Karpas-422 (cell line): ENCODE data around the gene LACRT. TPM values are rescaled to one million over a fixed set of nuclear protein-coding genes. Genes with fewer than 3 reads are reported as not detected.
"Not testable (repeated sequence)": the region's sequence is repeated elsewhere in the genome, so short reads cannot be mapped to it uniquely, and the experiment has no call there.

Experiments
- DNase-seq: peaks from one replicate; pipeline ENCODE4 v3.0.0-alpha.2; 2015
- H2AFZ ChIP-seq: fragments of 200-600 bp; sonication (generic); 2 replicates; pipeline ENCODE4 v1.6.1; 2014; ENCODE audit warnings: antibody characterized with exemption, low read length, mixed read lengths
- H3K27ac ChIP-seq: fragments of 200-600 bp; sonication (generic); 2 replicates; pipeline ENCODE4 v1.5.1; 2014; ENCODE audit warnings: mild to moderate bottlenecking, low read length, moderate library complexity
- H3K27me3 ChIP-seq: fragments of 200-600 bp; sonication (generic); 2 replicates; pipeline ENCODE4 v1.6.1; 2014; ENCODE audit warnings: low read length, mixed read lengths
- H3K36me3 ChIP-seq: fragments of 200-600 bp; sonication (generic); 2 replicates; pipeline ENCODE4 v1.6.1; 2014; ENCODE audit warnings: low read length, mixed read lengths; ENCODE audit not compliant: insufficient read depth
- H3K4me1 ChIP-seq: fragments of 200-600 bp; sonication (generic); 2 replicates; pipeline ENCODE4 v1.6.1; 2014; ENCODE audit warnings: mild to moderate bottlenecking, low read length, mixed read lengths
- H3K4me2 ChIP-seq: fragments of 200-600 bp; sonication (generic); 2 replicates; pipeline ENCODE4 v1.6.1; 2014; ENCODE audit warnings: low read length, low read depth, mild to moderate bottlenecking; ENCODE audit not compliant: poor library complexity, severe bottlenecking
- H3K4me3 ChIP-seq: fragments of 200-600 bp; sonication (generic); 2 replicates; pipeline ENCODE4 v1.5.1; 2014; ENCODE audit warnings: mild to moderate bottlenecking, antibody characterized with exemption, low read length, mixed read lengths
- H3K79me2 ChIP-seq: fragments of 200-600 bp; sonication (generic); 2 replicates; pipeline ENCODE4 v1.6.1; 2014; ENCODE audit warnings: mild to moderate bottlenecking, low read length, mixed read lengths
- H3K9ac ChIP-seq: fragments of 200-600 bp; sonication (generic); 2 replicates; pipeline ENCODE4 v1.6.0; 2014; ENCODE audit warnings: low read length
- H3K9me2 ChIP-seq: fragments of 200-600 bp; sonication (generic), shearing (Covaris generic); replicated peaks from 2 replicates; pipeline ENCODE4 v1.6.0; 2014; ENCODE audit warnings: mild to moderate bottlenecking, low read length, moderate library complexity; ENCODE audit not compliant: insufficient read depth
- H3K9me3 ChIP-seq: fragments of 300-700, 200-600 bp; sonication (generic); 2 replicates; pipeline ENCODE4 v1.6.1; 2014; ENCODE audit warnings: low read length, mixed read lengths
- H4K20me1 ChIP-seq: fragments of 200-600 bp; sonication (generic); 2 replicates; pipeline ENCODE4 v1.6.1; 2014; ENCODE audit warnings: mild to moderate bottlenecking, antibody characterized with exemption, low read length, low read depth; ENCODE audit not compliant: insufficient read depth
- total RNA-seq: library from RNA; depleted of rRNA; stranded (reverse); fragments of >200 nt; shearing (Covaris generic); gene quantifications from 2 replicates; pipeline ENCODE4 v1.2.3, GENCODE V29; 2014; ENCODE audit warnings: low replicate concordance

The LACRT gene
- total RNA-seq, 1 experiment from 2014 or later: not detected

GRCh38 chr12:54650889-54651288, 16.2 kb upstream of the LACRT start:
- Histone ChIP-seq H3K9me2 (no peaks in the 10 kb centered on the region), H3K4me2 (no peak overlapping the region), H3K79me2 (no peaks in the 10 kb centered on the region), H4K20me1 (no peaks in the 10 kb centered on the region), H3K27me3 (no peaks in the 10 kb centered on the region), H3K9me3 (no peaks in the 10 kb centered on the region), H3K27ac (no peak overlapping the region), H2AFZ (no peak overlapping the region), H3K4me3 (no peak overlapping the region), H3K36me3 (no peaks in the 10 kb centered on the region), H3K9ac (no peak overlapping the region), H3K4me1 (no peaks in the 10 kb centered on the region)
- DNase-seq: no peak

- Histone ChIP-seq H3K9me3 (no peaks in the 10 kb centered on the region), H3K36me3 (no peaks in the 10 kb centered on the region), H4K20me1 (no peaks in the 10 kb centered on the region), H3K27me3 (no peaks in the 10 kb centered on the region), H3K27ac (no peak overlapping the region), H3K4me1 (no peaks in the 10 kb centered on the region), H3K9ac (no peak overlapping the region), H3K79me2 (no peaks in the 10 kb centered on the region), H3K9me2 (no peaks in the 10 kb centered on the region), H3K4me2 (no peak overlapping the region), H3K4me3 (no peak overlapping the region), H2AFZ (no peak overlapping the region)
- no peak for DNase-seq
These were observed 15.7 kb upstream of the LACRT start for GRCh38 chr12:54650409-54650808.

DNA sequence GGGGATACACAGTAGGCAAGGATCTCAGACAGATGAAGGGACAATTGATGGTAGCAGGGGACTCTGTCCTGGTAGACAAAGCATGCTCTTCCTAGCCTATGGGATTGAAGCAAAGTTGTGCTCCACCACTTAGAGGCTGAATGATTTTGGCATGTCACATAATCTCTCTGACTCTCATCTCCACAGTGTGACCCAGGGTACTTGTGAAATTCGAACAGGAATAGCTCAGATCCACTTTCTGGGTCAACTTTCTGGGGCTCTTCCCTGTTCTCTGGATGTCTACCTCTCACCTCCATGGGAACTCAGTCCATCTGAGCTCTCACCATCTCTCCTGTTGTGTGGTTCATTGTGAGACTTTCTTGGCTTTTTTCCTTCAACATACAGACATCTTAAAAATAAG, 15.1 kb upstream of the LACRT start:
- H3K4me2 ChIP-seq: no peak overlapping the region
- H3K9me2 ChIP-seq: no peaks in the 10 kb centered on the region
- H3K79me2 ChIP-seq: no peaks in the 10 kb centered on the region
- no peaks in the 10 kb centered on the region for H3K4me1 ChIP-seq
- DNase-seq: peak; percentile 6
- H3K27ac ChIP-seq: no peak overlapping the region
- H3K9ac ChIP-seq: no peak overlapping the region
- no peaks in the 10 kb centered on the region for H3K36me3 ChIP-seq
- no peaks in the 10 kb centered on the region for H4K20me1 ChIP-seq
- H3K4me3 ChIP-seq: no peak overlapping the region
- no peak overlapping the region for H2AFZ ChIP-seq
- H3K9me3 ChIP-seq: no peaks in the 10 kb centered on the region
- no peaks in the 10 kb centered on the region for H3K27me3 ChIP-seq

DNA sequence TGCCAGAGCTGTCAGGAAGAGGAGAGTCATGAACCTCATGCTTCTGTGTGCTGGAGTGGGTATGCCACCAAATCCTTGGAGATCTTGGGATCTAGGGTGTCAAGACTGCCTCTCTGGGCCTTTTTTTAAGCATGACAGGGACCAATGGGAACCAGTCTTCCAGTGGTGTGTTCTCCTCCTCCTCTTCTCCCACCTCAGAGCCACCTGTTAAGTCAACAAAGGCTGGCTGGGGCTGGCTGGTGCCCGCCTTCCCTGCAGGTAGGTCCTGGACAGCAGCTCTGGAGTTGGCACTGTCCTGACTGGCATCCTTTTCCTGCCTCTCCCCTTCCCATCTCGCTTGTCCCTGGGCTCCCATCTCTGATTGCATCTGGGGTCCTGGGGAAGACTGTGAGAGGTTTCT, 13.6 kb upstream of the LACRT start, which contains the start of gene DCD:
Gene DCD, minus strand, starts transcription at position 101 of the 400 bp plus-strand sequence. Its CDS starts 62 bp downstream, at position 39.
- Histone ChIP-seq H3K27ac (no peak within 1 kb of the TSS), H3K4me3 (no peak within 1 kb of the TSS), H3K79me2 (no peaks in the 10 kb centered on the region), H2AFZ (no peak within 1 kb of the TSS), H3K36me3 (no peaks in the 10 kb centered on the region), H3K9me2 (no peaks in the 10 kb centered on the region), H4K20me1 (no peaks in the 10 kb centered on the region), H3K9ac (no peak within 1 kb of the TSS), H3K4me2 (no peak within 1 kb of the TSS), H3K27me3 (no peaks in the 10 kb centered on the region), H3K9me3 (no peaks in the 10 kb centered on the region), H3K4me1 (no peaks in the 10 kb centered on the region)
- DNase-seq: no peak

DNA sequence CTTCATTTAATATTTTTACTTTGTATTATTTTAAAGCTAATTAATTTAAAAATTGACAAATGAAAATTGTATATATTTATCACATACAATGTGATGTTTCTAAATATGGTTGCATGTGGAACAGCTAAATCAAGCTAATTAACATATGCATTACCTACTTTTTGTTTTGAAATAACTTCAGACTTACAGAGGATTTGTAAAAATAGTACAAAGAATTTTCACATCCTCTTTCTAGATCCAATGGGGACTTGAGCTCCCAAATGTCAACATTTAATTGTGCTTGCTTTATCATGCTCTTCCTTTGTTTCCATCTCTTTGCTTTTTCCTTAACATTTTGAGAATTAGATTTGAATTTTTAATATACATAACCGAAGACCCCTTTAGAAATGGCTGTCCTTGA, 6.9 kb upstream of the LACRT start:
- Histone ChIP-seq H3K9ac (no peak overlapping the region), H3K27ac (no peak overlapping the region), H3K4me3 (no peak overlapping the region), H3K9me3 (no peaks in the 10 kb centered on the region), H4K20me1 (no peaks in the 10 kb centered on the region), H3K9me2 (no peaks in the 10 kb centered on the region), H3K4me1 (peaks cover 3% of the 10 kb centered on the region; the same call in 1 of the 2 replicates), H3K36me3 (no peaks in the 10 kb centered on the region), H3K79me2 (no peaks in the 10 kb centered on the region), H2AFZ (no peak overlapping the region), H3K27me3 (no peaks in the 10 kb centered on the region), H3K4me2 (no peak overlapping the region)
- no peak for DNase-seq

GRCh38 chr12:54641089-54641488, 6.4 kb upstream of the LACRT start:
- peaks cover 3% of the 10 kb centered on the region; the same call in 1 of the 2 replicates for H3K4me1 ChIP-seq
- H3K27me3 ChIP-seq: no peaks in the 10 kb centered on the region
- no peaks in the 10 kb centered on the region for H3K79me2 ChIP-seq
- H4K20me1 ChIP-seq: no peaks in the 10 kb centered on the region
- no peaks in the 10 kb centered on the region for H3K36me3 ChIP-seq
- no peak overlapping the region for H3K27ac ChIP-seq
- H3K4me2 ChIP-seq: no peak overlapping the region
- no peak for DNase-seq
- H3K9ac ChIP-seq: no peak overlapping the region
- H3K9me3 ChIP-seq: no peaks in the 10 kb centered on the region
- no peaks in the 10 kb centered on the region for H3K9me2 ChIP-seq
- no peak overlapping the region for H3K4me3 ChIP-seq
- H2AFZ ChIP-seq: no peak overlapping the region

- H2AFZ ChIP-seq, H3K4me1 ChIP-seq, H3K9me3 ChIP-seq, H3K9ac ChIP-seq, H3K9me2 ChIP-seq, H4K20me1 ChIP-seq, H3K36me3 ChIP-seq, H3K27me3 ChIP-seq, H3K27ac ChIP-seq, H3K4me2 ChIP-seq, H3K79me2 ChIP-seq, H3K4me3 ChIP-seq, DNase-seq: not testable (repeated sequence)
These were observed 4.4 kb upstream of the LACRT start for GRCh38 chr12:54639112-54639511.

DNA sequence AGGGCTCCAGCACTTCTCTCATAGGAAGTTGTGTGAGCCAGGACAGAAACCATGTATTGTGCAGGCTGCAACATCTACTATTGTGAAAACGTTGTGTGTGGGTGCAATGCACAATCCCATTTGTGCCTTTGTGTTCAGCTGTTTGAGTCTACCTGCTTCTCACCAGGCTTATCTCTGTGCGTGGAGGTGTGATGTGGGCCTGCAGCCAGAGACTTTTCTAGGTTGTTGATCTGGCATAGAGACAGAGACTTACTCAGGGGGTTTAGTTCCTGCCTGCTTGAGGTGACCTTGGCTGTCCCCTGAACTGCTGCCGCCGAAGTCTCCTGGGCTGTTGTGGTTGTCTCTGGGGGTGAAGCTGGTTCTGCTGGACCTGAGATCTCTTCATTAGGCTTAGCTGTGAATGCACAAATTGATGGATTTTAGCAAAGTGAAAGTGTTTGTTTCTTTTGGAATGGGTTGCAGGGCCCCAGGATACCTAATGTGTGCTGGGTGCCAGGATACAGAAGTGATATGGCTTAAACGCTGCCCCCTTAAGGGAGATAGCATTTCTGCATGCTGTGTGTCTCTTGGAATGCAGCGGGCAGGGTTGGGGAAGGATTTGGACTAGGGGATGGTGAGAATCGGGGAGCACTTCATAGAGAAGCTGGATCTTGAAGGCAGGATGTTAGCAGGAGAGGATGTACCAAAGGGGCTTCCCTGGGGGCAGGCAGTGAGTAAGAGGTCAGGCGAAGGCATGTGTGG, 2.5 kb downstream of the LACRT start:
- Histone ChIP-seq H3K4me3 (no peak overlapping the region), H3K4me1 (no peaks in the 10 kb centered on the region), H3K9me2 (no peaks in the 10 kb centered on the region), H3K36me3 (no peaks in the 10 kb centered on the region), H3K9me3 (no peaks in the 10 kb centered on the region), H3K27me3 (no peaks in the 10 kb centered on the region), H3K9ac (no peak overlapping the region), H3K27ac (no peak overlapping the region), H4K20me1 (no peaks in the 10 kb centered on the region), H3K4me2 (no peak overlapping the region), H2AFZ (no peak overlapping the region), H3K79me2 (no peaks in the 10 kb centered on the region)
- DNase-seq: no peak
